Ectodermal cell (in vitro differentiated cells): ENCODE results near the gene CDK5RAP1.

Experiments used
- H3K27ac ChIP-seq: 2 replicates; pipeline ENCODE4 v1.7.0; 2013; ENCODE audit warnings: mild to moderate bottlenecking, low read depth, low read length; ENCODE audit not compliant: insufficient read depth, poor library complexity, severe bottlenecking
- H3K27me3 ChIP-seq: 2 replicates; pipeline ENCODE4 v1.7.0; 2013; ENCODE audit warnings: mild to moderate bottlenecking, low read length; ENCODE audit not compliant: insufficient read depth, control insufficient read depth, poor library complexity, severe bottlenecking
- H3K36me3 ChIP-seq: one replicate; pipeline ENCODE4 v1.7.0; 2013; ENCODE audit warnings: low read length; ENCODE audit not compliant: control insufficient read depth, insufficient read depth
- H3K4me1 ChIP-seq: one replicate; pipeline ENCODE4 v1.7.0; 2013; ENCODE audit warnings: low read length; ENCODE audit not compliant: control insufficient read depth, insufficient read depth
- H3K4me3 ChIP-seq: 2 replicates; pipeline ENCODE4 v1.7.0; 2013; ENCODE audit warnings: low read depth, low read length, control low read depth; ENCODE audit not compliant: insufficient read depth
- H3K9me3 ChIP-seq: 2 replicates; pipeline ENCODE4 v1.7.0; 2013; ENCODE audit warnings: mild to moderate bottlenecking, low read length, moderate library complexity; ENCODE audit not compliant: control insufficient read depth
- WGBS, 2 experiments: methylation state at CpG; one replicate each; pipeline ENCODE4 v1.1.7; 2013; ENCODE audit warnings: missing lambda C conversion rate in 2 of 2; 5-methylcytosine and 5-hydroxymethylcytosine counted together

Gene CDK5RAP1

GRCh38 chr20:33333616-33334015 lies 67.7 kb downstream of the CDK5RAP1 start:
- Histone ChIP-seq H3K27ac (no peak overlapping the region), H3K36me3 (no peaks in the 10 kb centered on the region), H3K4me1 (no peaks in the 10 kb centered on the region), H3K4me3 (no peak overlapping the region), H3K9me3 (no peaks in the 10 kb centered on the region), H3K27me3 (no peaks in the 10 kb centered on the region)
- WGBS, 2 experiments = 84 to 90% methylated on average over 7 of the region's 7 CpGs

- no peaks in the 10 kb centered on the region for H3K4me1 ChIP-seq
- no peaks in the 10 kb centered on the region for H3K27me3 ChIP-seq
- H3K36me3 ChIP-seq = no peaks in the 10 kb centered on the region
- no peak overlapping the region for H3K4me3 ChIP-seq
- H3K27ac ChIP-seq = no peak overlapping the region
- 91 to 92% methylated on average over 20 of the region's 20 CpGs for WGBS, 2 experiments
- H3K9me3 ChIP-seq = no peaks in the 10 kb centered on the region
Observed at GRCh38 chr20:33332905-33333456, 68.3 kb downstream of the CDK5RAP1 start.

DNA sequence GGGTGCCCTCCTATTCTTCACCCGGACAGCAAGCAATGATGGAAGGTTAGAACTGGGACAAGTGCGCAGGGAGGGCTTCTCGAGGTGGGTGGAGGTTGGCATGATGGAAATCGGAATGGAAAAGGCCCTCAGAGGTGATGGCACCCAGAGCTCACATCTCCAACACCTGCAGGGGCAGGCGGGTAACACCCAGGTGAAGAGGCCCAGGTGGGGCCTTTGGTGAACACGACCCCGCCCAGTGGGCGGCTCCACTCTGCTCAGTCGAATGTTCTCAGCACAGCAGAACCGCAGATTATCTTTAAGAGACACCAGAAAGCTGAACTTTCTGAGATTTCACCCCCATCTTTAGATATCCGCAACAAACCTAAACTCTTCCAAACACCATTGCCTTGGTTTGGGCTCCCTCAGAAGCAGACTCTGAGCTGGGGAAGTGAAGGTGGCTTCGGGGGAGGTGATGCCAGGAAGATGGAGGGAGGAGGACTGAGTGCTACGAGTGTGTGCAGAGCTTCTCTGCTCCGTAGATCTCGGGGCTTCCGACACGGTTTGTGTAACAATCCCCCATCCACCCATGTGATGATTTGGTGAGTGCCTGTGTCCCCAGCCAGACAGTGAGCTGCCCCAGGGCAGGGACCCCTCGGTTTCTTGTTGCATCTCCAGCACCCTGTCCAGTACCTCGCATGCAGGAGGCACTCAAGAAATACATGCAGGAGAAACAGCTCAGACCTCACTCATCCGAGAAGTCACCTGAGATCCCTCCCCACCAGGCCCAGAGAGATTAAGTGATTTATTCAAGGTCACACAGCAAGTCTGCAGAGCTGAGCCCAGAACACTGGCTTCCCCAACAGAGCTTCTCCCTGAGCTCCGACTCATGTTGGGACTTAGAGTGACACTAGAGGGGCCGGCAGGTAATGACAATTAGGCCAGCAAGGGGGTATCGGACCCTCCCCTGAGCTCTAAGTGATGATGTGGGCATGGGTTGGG lies 72.9 kb downstream of the CDK5RAP1 start:
- Histone ChIP-seq H3K9me3 (no peaks in the 10 kb centered on the region), H3K27me3 (no peaks in the 10 kb centered on the region), H3K4me3 (no peak overlapping the region), H3K27ac (no peak overlapping the region), H3K36me3 (no peaks in the 10 kb centered on the region), H3K4me1 (no peaks in the 10 kb centered on the region)
- WGBS, 2 experiments = 88 to 91% methylated on average over 23 of the region's 23 CpGs

- Histone ChIP-seq H3K27me3 (no peaks in the 10 kb centered on the region), H3K4me1 (no peaks in the 10 kb centered on the region), H3K36me3 (no peaks in the 10 kb centered on the region), H3K9me3 (no peaks in the 10 kb centered on the region), H3K4me3 (no peak overlapping the region), H3K27ac (no peak overlapping the region)
- WGBS, 2 experiments = 75 to 96% methylated on average over 2 of the region's 2 CpGs
Observed at GRCh38 chr20:33325350-33325749, 76.0 kb downstream of the CDK5RAP1 start.

GRCh38 chr20:33323236-33323635 lies 78.1 kb downstream of the CDK5RAP1 start:
- Histone ChIP-seq H3K9me3 (no peaks in the 10 kb centered on the region), H3K36me3 (no peaks in the 10 kb centered on the region), H3K4me1 (no peaks in the 10 kb centered on the region), H3K27me3 (no peaks in the 10 kb centered on the region), H3K4me3 (no peak overlapping the region), H3K27ac (no peak overlapping the region)
- 87 to 91% methylated on average over 8 of the region's 8 CpGs for WGBS, 2 experiments

GRCh38 chr20:33322456-33322855 lies 78.9 kb downstream of the CDK5RAP1 start:
- H3K4me1 ChIP-seq = no peaks in the 10 kb centered on the region
- no peak overlapping the region for H3K27ac ChIP-seq
- 76 to 91% methylated on average over 3 of the region's 3 CpGs for WGBS, 2 experiments
- no peaks in the 10 kb centered on the region for H3K9me3 ChIP-seq
- no peak overlapping the region for H3K4me3 ChIP-seq
- no peaks in the 10 kb centered on the region for H3K27me3 ChIP-seq
- H3K36me3 ChIP-seq = no peaks in the 10 kb centered on the region

GRCh38 chr20:33320006-33320405 lies 81.3 kb downstream of the CDK5RAP1 start:
- Histone ChIP-seq H3K4me1 (no peaks in the 10 kb centered on the region), H3K36me3 (no peaks in the 10 kb centered on the region), H3K27me3 (no peaks in the 10 kb centered on the region), H3K27ac (no peak overlapping the region), H3K9me3 (no peaks in the 10 kb centered on the region), H3K4me3 (no peak overlapping the region)
- WGBS, 2 experiments = 88% methylated on average over 10 of the region's 10 CpGs

- WGBS, 2 experiments = 40 to 41% methylated on average over 5 of the region's 5 CpGs
- no peak overlapping the region for H3K4me3 ChIP-seq
- no peaks in the 10 kb centered on the region for H3K4me1 ChIP-seq
- no peaks in the 10 kb centered on the region for H3K36me3 ChIP-seq
- no peaks in the 10 kb centered on the region for H3K27me3 ChIP-seq
- no peaks in the 10 kb centered on the region for H3K9me3 ChIP-seq
- no peak overlapping the region for H3K27ac ChIP-seq
Observed at GRCh38 chr20:33318096-33318429, 83.3 kb downstream of the CDK5RAP1 start.

- H3K4me3 ChIP-seq = no peak overlapping the region
- H3K4me1 ChIP-seq = no peaks in the 10 kb centered on the region
- H3K36me3 ChIP-seq = no peaks in the 10 kb centered on the region
- H3K27ac ChIP-seq = no peak overlapping the region
- no peaks in the 10 kb centered on the region for H3K9me3 ChIP-seq
- H3K27me3 ChIP-seq = no peaks in the 10 kb centered on the region
- 93% methylated on average over 14 of the region's 14 CpGs for WGBS, 2 experiments
Observed at GRCh38 chr20:33317424-33318095, 83.8 kb downstream of the CDK5RAP1 start.

- Histone ChIP-seq H3K4me1 (no peaks in the 10 kb centered on the region), H3K27ac (no peak overlapping the region), H3K27me3 (no peaks in the 10 kb centered on the region), H3K9me3 (no peaks in the 10 kb centered on the region), H3K4me3 (no peak overlapping the region), H3K36me3 (no peaks in the 10 kb centered on the region)
- WGBS, 2 experiments = 89 to 96% methylated on average over 3 of the region's 3 CpGs
Observed at GRCh38 chr20:33316958-33317357, 84.4 kb downstream of the CDK5RAP1 start.
